Uterus (tissue), 2 donors: ENCODE results near the gene KIAA0232.

Experiments
- POLR2A ChIP-seq, 2 donors: fragments of 450-650 bp; IDR thresholded peaks; one replicate each; pipeline ENCODE4 v1.6.1; 2016; ENCODE audit warnings: antibody characterized with exemption in 2 of 2, mild to moderate bottlenecking in 1 of 2, moderate library complexity in 1 of 2
- TF ChIP-seq, protein P1 (sequence below), 4 experiments: fragments of 200-600 bp in 2 of 4; fragments of 450-650 bp in 2 of 4; sonication (generic) in 2 of 4; IDR thresholded peaks; one replicate each; pipeline ENCODE4 v1.5.1; 2016 to 2019; ENCODE audit warnings: antibody characterized with exemption in 4 of 4, mild to moderate bottlenecking in 2 of 4, moderate library complexity in 1 of 4

DNA sequence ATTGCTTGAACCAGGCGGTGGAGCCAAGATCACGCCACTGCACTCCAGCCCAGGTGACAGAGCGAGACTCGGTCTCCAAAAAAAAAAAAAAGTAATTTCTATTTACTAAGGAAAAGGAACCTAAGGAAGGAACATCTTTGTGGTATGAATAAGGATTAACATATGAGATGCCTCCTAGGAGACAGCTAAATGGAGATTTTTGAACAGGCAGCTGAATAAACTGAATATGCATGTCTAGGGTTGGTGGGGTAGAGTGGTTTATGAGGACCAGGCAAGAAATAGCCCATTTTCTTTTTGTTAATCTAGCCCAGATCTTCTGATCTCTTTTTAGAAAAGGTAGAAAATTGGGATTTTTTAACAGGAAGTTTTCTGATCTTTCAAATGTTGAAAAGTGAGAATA, 67.2 kb downstream of the KIAA0232 start:
- TF ChIP-seq, protein P1, sequence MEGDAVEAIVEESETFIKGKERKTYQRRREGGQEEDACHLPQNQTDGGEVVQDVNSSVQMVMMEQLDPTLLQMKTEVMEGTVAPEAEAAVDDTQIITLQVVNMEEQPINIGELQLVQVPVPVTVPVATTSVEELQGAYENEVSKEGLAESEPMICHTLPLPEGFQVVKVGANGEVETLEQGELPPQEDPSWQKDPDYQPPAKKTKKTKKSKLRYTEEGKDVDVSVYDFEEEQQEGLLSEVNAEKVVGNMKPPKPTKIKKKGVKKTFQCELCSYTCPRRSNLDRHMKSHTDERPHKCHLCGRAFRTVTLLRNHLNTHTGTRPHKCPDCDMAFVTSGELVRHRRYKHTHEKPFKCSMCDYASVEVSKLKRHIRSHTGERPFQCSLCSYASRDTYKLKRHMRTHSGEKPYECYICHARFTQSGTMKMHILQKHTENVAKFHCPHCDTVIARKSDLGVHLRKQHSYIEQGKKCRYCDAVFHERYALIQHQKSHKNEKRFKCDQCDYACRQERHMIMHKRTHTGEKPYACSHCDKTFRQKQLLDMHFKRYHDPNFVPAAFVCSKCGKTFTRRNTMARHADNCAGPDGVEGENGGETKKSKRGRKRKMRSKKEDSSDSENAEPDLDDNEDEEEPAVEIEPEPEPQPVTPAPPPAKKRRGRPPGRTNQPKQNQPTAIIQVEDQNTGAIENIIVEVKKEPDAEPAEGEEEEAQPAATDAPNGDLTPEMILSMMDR (IDR thresholded peaks at IDR 0.05): no peak
- no peak for TF ChIP-seq POLR2A (IDR thresholded peaks at IDR 0.05)
